Hindlimb muscle (tissue), 1 donor: ENCODE results near the gene PRKG2. TPM values are rescaled to one million over a fixed set of nuclear protein-coding genes. Genes with fewer than 3 reads are reported as not detected.
A peak's percentile ranks its signal among the peaks of the same experiment; 100 is the strongest.
"Not testable (repeated sequence)": the region's sequence is repeated elsewhere in the genome, so short reads cannot be mapped to it uniquely, and the experiment has no call there.

ENCODE experiments used
- DNase-seq: peaks from one replicate; pipeline ENCODE4 v3.0.0-alpha.2; 2013
- polyA plus RNA-seq: library from polyadenylated mRNA; unstranded; fragments of 120-200 nt; gene quantifications from one replicate; pipeline ENCODE4 v1.2.1, GENCODE V29; 2013; ENCODE audit not compliant: insufficient read length

PRKG2 gene, protein sequence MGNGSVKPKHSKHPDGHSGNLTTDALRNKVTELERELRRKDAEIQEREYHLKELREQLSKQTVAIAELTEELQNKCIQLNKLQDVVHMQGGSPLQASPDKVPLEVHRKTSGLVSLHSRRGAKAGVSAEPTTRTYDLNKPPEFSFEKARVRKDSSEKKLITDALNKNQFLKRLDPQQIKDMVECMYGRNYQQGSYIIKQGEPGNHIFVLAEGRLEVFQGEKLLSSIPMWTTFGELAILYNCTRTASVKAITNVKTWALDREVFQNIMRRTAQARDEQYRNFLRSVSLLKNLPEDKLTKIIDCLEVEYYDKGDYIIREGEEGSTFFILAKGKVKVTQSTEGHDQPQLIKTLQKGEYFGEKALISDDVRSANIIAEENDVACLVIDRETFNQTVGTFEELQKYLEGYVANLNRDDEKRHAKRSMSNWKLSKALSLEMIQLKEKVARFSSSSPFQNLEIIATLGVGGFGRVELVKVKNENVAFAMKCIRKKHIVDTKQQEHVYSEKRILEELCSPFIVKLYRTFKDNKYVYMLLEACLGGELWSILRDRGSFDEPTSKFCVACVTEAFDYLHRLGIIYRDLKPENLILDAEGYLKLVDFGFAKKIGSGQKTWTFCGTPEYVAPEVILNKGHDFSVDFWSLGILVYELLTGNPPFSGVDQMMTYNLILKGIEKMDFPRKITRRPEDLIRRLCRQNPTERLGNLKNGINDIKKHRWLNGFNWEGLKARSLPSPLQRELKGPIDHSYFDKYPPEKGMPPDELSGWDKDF
- polyA plus RNA-seq = 0.40 TPM

DNA sequence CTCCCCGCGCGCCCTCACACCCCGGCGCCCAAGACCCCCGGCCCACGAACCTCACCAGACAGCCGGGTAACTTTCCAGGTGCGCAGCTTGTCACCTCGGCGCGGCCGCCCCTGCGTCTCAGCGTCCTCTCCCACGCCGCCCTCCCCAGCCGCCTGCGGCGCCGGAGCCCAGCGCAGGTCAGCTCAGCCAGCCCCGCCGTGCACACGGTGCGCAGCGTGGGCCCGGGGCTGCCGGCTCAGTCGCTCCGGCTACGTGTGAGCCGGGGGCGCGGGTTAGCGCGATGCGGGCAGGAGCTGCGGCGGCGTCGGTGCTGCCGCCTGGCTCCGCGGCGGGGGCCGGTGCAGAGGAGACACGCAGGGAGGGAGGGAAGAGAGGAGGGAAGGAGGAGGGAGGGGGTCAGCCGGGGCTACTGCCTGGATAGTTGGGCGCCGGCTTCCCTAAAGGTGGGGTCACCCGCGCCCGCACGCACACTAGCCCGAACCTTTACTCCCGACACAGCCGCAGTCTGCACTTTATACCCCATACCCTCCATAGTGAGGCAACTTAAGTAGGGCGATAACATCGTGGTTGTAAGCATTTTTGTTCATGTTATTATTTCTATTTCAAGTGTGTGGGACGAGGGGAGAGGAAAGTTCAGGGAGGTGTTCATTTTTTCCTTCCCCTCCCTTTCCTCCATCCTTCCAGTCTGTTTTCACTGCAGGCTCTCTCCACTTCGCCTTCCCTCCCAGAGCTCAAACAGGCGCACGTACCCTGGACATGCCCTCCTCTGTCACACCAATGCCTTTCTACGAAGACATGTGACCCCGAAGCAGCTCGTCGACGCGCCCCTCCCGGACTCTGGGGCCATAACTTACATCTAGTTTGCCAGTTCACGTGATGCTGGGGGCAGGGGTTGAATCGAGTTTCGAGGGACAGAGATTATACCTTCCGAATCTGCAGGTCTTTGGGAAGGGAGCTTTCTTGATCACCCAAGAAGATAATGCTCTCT, at the start of gene PRKG2:
Gene PRKG2, minus strand, starts transcription at position 342 of the 988 bp plus-strand sequence. CDS start 10,175 bp downstream, outside the sequence.
- peak; percentile 4 for DNase-seq

DNA sequence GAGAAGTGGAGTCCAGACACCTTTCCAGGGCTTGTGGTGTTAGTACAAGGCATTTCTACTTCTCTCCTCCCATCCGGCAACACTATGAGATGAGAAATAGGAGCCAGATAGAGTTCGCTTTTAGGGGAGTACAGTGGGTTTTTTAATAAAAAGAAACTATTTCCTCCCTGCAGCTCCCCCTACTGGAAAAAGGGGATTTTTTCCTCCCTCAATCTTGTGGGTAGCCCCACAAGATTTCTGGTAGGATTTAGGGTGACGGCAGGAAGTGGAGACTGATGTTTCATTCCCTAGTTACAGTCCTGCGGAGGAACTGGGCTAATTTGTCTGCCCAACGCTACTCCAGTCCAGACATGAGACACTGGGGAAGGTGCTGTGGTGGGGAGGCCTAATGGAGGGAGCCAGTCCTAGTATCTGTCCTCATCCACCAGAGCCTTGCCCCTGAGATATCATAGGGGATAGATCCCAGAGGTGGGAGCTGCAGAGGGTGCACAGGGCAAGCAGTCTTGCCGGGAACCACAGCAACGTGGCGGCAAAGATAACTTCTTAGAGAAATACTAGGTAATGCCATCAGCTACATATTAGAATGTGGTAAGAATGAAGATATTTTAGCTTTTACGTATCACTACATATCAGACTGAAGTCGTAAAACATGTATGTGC, 45.5 kb upstream of the PRKG2 start:
- no peak for DNase-seq

DNA sequence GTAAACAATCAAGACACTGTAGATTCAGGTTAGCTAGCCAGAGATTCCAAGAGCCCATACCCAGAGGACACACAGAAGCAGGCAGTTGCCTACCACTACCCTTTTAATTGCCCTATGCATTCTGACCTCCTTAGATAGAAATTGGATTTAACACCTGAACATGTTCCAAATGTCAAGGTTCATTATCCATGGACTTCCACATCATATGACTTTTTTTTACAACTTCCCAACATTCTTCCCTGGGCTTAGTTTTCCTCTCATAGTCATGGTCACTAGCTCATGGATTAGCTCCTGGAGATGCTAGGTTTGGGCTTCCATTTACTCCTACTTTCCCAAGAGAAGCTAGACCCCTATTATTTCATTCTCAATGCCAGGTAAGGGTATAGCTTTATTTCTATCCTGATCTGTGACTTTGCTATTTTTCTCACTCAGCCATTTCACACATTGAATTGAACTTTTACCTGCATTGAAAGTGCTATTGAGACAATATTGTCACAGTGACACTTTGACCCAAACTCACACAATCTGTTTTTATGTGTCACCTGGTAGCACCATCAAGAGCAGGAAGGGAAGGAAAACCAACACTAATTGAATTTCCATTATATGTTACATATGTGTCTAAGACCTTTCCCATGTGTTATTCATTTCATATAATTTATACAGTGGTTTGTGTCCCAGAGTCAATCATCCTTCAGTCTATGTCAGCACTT, 44.0 kb upstream of the PRKG2 start:
- DNase-seq = no peak

DNA sequence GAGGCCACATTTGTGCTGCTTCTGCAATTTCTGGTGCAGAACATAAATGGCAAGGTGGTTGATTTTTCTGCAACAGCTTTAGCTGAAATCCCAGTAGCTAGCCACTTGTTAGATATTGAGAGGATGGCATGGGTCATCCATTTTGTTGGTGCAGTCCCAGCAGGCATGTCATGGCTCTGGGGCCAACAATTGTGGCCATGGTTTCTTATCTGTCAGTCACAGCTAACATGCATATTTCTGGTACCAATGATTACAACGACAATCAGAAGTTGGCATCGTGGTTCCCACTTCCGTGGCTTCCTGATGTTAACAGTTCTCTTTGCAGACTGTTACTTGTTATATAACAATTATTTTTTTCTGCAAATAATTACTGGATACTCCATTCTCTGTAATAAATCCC, 42.8 kb upstream of the PRKG2 start:
- no peak for DNase-seq

DNA sequence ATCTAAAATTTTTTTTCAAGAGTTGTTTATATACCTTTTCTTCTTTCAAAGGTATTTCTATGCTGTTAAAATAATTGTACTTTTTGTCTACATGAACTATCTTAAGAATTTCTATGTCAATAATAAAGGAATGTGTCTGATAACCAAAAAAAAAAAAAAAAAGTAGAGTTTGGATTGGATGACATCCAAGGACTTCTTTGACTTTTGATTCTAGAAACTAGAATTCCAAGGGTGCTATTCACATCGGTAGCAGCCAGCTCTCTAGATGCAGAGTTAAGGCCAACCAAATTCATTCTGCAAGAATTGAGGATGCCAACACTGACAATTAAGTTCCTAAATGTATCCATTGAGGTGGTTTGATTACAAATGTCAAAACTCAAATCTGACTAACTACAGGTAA, 42.0 kb upstream of the PRKG2 start:
- no peak for DNase-seq

DNA sequence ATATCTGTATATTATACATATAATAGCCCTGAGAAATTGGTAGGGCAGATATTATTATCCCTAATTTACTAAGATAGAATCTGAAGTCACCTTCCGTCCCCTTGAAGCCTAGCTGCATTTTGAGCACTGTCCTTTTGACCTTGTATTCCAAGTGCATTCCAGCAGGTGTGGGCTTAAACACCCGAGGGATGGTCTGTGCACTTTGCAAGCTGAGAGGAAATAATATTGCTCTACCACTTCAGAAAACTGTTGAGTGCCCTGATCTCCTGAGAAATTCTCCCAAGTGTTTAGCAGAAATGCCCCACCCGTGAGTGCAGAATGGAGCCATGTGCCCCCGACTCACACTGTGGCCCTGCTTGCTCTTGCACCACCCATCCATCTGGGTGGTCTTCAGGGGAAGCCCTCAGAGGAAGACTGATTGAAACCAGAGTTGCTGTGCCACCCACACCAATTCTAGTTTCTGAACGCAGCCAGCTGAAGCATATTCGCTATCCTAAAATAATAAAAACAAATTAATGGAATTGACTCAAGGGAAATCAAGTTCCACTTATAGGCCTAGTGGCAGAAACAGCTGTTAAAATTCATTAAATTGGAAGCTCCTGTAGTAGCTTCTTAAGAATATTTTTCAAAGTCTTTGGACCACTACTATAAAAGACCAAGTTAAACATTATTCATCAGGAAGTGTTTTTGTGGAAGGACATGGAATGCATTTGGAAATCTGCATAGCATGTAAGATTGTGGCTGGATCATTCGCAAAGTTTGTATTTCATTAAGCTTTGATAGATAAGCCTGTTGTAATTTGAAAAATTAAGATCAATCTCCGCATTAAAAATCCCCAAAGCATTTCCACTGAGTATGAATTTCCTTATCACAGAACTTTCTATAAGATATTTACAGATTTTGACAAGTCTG, 41.3 kb upstream of the PRKG2 start:
- no peak for DNase-seq

DNA sequence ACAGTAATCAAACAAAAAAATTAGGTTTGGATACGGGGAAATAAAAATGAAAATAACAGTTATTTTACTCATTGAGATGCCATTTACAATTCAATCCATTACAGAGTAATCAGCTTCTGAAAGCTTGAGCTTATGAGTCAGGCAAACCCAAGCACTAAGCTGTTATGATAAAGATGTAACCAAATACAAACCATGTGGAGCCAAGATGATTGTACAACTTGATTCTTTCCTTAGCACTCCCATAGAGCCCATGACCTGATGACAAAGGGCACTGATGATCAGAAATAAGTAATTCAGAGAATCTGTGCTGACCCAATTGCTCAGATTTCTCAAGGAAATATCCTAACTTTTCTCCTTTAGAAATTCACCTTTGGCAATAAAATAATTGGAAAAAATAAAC, 40.5 kb upstream of the PRKG2 start:
- DNase-seq = no peak

DNA sequence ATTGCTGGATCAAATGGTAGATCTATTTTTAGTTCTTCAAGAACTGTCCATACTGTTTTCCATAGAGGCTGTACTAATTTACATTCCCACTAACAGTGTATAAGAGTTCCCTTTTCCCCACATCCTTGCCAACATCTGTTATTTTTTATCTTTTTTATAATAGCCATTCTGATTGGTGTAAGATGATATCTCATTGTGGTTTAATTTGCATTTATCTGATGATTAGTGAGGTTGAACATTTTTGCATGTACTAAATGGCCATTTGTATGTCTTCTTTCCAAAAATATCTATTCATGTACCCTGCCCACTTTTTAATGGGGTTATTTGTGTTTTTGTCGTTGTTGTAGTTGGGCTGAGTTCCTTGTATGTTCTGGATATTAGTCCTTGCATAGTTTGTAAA, 35.4 kb upstream of the PRKG2 start:
- no peak for DNase-seq

DNA sequence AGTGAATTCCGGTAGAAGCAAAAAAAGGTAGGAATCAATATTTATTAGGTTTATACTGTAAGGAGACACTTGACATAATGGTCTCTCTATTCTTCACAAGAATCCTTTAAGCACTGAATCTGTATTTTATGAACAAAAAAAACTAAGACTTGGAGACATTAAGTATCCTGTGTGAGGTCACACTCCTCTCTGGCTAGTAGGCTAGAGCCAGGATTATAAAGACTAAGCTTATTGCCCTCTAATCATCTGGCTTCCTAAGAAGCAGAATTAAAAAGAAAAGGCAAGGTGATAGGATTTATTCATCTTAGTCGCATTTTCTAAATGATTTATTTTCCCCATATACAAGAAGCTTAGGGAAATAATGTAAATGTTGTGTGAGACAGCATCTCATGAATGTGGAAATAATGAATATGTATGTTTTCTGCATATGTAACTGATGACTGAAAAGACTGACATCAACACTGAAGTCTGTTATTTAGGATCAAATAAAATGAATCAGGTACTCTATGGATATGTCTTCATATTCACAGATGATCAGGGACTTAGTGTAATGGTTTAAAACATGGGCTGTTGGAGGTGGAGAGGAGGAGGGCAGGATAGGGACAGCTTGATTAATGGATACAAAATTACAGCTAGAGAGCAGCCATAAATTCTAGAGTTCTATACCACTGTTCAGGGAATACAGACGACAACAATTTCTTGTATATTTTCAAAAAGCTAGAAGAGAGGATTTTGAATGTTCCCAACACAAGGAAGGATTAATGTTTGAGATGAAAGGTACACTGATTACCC, 30.4 kb upstream of the PRKG2 start:
- no peak for DNase-seq

DNA sequence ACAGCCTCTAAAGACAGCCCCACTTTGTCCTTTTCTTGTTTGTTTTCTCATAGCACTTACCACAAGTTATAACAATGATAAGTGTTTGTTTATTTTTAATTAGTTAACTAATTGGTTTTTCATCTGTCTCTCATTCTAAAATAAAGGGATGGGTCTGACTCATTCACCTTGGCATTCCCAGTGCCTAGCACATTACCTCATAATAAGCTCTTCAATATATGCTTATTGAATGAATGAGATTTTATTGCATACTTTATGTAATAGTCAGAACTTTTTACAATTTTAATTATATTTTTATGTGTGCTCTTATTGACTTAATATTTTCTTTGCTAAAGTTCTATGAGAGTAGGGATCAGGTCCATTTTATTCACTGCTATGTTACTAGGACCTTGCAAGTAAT, 22.8 kb upstream of the PRKG2 start:
- DNase-seq = no peak

DNA sequence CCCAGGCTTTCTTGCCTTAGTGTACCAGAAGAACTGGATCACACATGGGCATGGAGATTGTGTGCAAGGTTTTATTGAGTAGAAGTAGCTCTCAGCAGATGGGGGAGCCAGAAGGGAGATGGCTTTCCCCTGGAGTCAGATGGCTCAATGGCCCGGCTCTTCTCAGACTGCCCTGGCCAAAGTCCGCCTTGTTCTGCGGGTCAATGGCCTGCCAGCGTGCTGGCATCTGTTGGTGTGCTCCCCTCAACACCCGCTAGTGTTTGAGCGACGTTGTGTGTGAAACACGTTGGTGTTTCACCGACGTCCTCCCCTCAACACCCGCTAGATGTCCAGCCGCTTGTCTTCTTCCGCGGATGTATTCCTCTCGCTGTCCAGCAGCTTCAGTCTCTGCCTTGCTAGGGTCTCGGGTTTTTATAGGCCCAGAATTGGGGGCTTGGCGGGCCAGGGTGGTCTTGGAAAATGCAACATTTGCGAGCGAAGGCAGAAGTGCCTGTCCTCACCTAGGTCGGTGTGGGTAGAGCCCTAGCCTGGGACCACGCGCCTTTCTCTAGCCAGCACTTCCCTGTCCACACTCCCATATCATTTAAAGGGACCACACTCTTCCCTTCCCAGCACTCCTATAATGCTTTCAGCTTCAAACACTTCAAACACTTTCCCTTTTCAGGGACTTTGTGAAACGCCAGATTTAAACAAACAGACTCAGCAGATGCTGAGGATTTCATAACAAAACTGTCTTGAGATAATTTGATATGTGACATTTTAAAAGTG, 21.1 kb upstream of the PRKG2 start:
- no peak for DNase-seq

DNA sequence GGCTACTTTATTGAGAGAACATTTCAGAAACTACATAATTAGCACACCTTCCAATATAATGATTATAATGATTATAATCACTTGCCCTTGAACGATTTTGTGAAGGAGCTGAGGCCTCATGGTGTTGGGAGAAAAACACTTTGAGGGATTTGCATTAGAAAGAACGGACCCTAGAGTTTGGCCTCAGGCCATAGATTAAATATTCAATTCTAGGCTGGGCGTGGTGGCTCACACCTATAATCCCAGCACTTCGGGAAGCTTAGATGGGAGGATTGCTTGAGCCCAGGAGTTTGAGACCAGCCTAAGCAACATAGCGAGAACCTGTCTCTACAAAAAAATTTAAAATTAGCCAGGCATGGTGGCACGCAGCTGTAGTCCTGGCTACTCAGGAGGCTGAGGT, 12.9 kb upstream of the PRKG2 start:
- DNase-seq = no peak

DNA sequence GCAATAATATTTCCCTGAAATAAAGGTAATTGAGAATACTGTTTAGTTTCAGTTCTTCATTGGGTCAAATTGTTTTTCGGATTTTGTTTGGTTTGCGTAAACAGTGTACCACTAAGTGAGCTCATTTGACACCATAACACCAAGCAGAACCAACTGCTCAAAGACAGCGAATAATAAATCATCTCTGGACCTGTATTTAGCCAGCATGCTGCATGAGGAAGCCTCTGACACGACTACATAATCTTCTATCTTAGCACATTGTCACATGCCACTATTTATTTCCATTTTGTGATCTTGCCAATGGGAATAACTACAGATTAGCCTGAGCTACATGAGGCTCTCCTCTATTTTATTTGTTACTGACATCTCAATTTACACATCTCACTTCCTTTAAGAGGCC, 12.1 kb upstream of the PRKG2 start:
- DNase-seq = no peak

DNA sequence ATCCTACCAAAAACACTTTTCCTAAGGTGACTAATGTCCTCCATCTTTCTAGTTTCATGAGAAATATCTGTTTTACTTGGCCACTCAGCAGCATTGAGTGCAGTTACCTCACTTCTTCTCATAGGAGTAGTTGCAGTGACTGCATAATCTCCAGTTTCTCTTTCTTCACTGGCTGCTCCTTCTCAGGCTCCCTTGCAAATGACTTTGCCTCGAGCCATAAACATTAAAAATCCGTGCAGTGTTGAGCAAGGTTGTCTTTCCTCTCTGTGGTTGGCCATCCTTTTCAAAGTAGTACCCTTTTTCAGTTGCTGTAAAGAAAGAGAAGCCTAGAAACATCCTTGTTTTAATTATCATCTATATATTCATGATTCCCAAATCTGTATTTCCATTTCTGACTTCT, 10.2 kb upstream of the PRKG2 start:
- no peak for DNase-seq

DNA sequence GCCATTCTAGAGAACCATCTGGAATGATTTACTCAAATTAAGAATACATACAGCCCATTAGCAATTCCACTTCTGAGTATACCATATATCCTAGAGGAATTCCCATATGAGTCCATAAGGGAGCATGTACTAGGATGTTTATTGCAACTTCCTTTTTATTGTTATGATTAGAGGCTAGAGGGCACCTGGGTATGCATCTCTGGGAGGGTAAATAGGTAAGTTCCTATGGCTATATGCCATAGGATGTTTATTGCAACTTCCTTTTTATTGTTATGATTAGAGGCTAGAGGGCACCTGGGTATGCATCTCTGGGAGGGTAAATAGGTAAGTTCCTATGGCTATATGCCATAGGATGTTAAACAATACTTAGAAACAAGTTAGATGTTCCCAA, 7.1 kb upstream of the PRKG2 start:
- DNase-seq = not testable (repeated sequence)

DNA sequence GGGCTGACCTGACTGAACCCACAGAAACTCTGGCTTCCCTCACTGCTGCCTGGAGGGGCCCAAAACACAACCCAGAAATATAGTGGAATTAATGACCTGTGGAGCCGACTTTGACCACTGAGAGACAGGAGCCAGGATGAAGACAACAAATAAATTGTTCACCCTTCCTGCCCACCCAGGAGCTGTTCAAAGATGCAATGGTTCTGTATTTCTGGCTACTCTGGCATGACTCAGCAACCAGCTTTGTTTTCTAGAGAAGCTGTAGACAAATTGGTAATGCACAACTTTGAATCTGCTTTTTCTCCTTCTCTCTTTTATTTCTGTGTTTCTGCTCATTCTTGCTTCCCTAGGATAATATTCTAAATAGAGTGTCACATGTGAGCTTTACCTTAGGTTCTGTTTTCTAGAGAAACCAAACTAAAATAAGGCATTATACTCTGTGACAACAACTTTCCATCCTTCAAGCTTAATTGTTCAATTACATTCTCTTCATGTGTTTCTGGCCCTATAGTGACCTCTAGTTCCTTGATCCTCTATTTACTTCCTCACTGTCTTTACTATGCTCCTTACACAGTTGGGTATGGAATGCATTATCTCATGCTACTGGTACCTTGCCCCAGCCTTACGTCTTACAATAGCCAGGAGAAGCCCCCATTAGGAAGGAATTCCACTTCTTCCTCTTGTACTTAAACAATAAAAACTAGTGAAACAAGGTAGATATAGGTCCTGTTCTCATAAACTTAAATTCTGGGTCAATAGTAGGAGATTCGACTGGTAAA, 6.5 kb upstream of the PRKG2 start:
- DNase-seq = no peak

DNA sequence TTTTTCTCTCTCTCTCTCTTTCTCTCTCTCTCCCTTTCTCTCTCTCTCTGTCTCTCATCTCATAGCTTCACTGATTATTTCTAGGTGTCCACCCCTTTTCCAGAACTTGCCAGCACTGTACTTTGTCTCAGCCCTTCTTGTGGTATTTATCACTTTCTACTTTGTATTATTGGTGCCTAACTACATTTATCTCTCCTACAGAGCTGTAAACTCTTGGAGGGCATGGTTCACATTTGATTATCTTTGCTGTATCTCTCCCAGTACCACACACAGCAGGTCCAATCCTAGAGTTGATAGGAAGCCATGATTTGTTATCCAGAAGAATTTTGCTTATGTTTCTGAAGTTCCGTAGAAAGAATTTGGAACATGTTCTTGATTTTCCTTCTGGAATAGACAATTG, 5.2 kb upstream of the PRKG2 start:
- DNase-seq = no peak

DNA sequence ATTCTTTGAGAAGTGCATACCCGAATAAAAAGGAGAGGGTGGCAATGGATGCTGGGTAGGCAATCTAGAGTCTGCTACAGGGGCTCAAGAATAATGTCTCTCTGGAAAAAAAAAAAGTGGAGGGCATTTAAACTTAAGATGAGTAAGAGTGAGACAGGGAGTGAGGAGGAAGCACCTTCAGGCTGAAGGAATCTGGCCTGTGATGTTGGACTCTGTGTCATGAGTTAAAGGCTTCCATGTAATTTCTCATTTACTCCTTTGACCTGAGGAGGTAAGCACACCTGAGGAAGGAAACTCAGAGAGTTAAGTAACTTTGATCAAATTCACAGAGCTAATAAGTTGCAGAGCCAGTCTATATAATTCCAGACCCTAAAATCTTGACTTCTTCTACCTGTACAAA, 3.2 kb upstream of the PRKG2 start:
- no peak for DNase-seq
